NCI-H146 treated with DMSO at 0.1 percent for 48 hours (cell line): ENCODE results near the gene MSI2.

Experiments
- DNase-seq: peaks from one replicate; lab custom pipeline; 2025; ENCODE audit not compliant: unreplicated experiment; lab: John Stamatoyannopoulos, UW

MSI2 gene

GRCh38 chr17:57532966-57533365 is 276.6 kb downstream of the MSI2 start:
- no peak for DNase-seq

- no peak for DNase-seq
These were observed 277.5 kb downstream of the MSI2 start for GRCh38 chr17:57533684-57534305.

DNA sequence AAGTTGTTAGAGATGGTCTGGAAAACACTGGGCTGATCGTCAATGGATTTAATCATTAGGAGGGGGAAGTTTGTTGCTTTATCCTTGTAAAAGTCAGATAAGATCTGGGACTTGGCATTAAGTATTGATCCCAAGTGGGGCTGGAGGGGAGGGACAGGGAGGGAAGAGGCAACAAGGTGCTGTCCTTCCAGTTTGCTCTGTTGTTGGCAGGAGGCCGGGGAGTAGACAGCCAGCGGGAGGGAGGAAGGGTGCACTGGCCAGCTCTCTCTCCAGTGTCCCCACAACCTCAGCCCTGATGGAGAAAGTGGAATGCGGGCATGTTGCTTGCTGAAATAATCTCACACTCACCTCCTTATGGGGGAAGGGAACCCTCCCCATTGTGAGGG is 278.5 kb downstream of the MSI2 start:
- no peak for DNase-seq

DNA sequence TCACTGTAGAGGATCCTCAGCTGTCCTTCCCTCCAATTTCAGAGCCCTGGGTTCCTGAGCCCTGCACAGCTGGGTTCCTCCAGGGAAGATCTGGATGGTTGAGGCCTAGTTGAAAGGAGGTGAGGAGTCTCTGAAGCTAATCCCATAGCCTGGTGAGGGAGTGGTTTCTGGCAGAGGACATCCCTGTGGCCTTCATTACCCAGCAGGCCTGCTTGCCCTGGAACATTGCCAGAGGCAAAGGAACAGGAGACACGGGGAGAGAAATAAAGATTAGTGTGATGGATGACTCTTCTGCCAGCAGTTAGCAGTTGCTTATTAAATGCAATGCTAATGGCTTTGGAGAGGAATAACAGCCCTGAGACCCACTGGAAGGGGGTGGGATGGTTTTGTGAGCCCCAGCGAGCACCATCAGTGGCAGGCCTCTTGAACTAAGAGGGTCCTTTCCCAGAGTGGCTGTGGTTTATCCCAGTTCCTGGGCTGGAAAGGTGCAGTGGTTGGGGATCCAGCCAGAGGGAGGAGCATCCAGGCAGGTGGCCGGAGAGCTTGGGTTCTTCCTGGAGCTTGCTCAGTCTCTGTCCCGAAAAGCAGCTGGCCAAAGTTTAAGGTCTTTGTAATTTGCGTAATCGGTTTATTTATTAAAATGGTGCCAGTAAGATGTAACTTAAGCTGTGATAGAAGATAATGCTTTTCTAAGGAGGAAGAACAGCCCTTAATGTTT is 279.1 kb downstream of the MSI2 start:
- DNase-seq: peak; percentile 26

- DNase-seq: no peak
These were observed 280.0 kb downstream of the MSI2 start for GRCh38 chr17:57536289-57536688.

GRCh38 chr17:57536789-57537523 is 280.6 kb downstream of the MSI2 start:
- DNase-seq: no peak

DNA sequence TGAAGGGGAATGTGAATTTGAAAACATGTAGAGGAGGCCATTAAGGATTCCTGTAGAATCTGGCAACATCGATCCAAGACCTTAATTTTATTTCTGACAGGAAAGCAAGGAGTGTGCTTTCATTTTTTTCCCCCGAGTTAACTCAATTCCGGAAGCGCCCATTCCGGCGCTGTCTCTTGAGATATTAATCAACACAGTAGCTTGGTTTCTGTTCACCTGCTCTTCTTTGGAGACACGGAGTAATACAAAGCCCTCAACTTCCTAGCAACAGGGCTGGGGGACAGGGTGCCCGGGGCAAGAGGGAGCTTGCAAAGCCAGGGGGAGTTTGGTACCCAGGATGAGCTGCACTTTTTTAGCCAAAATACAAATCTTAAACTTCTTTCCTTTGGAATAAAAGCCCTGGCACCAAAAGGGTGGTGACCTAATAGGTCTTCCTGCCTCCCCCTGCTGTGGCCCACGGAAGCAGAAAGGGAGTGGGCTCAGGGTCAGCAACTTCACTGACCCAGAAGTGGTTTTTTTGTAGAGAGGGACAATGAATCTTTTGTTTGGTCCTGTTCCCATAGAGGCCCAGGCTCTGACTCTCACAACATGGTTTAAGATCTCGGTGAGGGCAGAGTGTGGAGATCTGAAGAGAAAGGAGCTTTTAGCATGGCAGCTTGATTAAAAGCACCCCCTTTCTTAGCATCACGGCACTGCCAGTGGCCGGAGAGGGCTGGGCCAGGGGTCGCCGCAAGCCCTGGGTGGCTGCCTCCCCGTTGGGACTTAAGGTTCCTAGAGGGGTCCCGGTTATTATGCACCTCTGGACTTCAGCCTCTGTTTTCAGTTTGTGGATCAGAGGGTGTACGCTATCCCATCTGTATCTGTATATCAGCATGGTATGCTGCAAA is 281.4 kb downstream of the MSI2 start:
- peak; percentile 50 for DNase-seq

- no peak for DNase-seq
These were observed 282.6 kb downstream of the MSI2 start for GRCh38 chr17:57538736-57539456.

DNA sequence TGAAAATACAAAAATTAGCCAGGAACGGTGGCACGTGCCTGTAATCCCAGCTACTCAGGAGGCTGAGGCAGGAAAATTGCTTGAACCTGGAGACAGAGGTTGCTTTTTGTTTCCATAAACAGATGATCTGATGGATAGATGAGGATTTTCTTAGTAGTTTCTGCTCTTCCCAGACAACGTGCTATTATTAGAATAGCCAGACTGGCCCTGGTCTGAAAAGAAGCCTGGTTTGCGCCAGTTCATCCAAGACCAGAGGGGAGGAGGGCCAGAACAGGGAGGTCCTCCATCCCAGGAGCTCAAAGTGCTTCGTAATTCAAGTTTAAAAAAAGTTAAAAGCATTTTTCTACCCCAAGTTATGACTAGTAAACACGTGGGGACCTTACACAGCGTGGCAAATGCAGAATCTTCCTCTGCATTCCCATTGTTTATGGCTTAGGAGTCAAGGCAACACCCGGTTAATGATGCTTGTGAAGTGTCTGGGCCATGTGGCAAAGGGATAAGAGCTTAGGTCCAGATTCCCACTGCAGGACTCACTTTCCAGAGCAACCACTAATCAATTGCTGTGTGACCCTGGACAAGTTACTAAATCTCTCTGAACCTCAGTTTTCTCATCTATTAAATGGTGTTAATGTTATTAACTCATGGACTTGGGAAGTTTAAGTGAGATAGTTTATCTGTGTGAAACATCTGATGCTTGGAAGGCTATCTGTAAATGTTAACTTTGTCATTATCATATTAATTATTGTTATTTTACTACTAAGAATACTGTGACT is 283.4 kb downstream of the MSI2 start:
- DNase-seq: no peak

GRCh38 chr17:57540596-57540995 is 284.3 kb downstream of the MSI2 start:
- DNase-seq: no peak

GRCh38 chr17:57541049-57541448 is 284.7 kb downstream of the MSI2 start:
- no peak for DNase-seq

DNA sequence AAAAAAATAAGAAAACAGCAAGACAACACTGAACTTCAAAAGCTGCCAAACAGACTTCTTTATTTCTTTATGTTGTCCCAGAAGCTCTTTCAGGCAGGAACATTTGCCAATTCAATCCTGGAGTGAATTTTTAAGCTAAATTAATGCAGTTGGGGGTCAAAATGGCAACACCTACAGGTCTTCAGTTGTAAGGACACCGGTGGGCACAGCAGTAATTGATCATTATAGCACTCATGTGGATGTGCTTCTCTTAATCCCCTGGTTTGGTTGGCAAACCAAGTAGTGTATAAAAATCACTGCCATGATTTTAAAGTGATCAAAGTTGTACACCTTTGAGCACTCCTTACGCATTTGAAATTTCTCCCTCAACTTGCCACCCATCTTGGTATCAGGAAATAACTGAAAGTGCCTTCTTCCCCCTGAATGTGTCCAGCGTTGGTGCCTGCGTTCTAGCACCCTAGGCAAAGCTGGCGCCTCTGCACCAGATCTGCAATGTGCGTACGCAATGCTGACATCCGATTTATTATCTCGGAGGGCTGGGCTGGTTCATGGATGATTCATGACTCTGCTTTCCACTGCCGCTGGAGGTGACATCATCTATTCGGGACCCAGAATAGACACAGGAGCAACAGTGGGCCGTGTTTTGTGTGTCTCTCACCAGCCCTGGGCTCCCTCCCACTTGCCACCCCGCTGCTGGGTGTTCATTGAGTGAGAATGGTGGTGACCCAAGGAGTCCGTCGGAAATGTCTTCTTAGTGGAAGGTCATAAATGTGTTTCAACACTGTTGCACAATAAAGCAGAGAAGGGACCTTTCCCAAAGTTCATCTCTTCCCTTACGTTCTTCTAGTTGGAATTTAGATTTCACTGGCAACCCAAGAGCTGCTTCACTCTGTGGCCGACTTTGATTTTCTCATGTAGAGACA is 285.4 kb downstream of the MSI2 start:
- no peak for DNase-seq

GRCh38 chr17:57542510-57542909 is 286.2 kb downstream of the MSI2 start:
- DNase-seq: no peak

DNA sequence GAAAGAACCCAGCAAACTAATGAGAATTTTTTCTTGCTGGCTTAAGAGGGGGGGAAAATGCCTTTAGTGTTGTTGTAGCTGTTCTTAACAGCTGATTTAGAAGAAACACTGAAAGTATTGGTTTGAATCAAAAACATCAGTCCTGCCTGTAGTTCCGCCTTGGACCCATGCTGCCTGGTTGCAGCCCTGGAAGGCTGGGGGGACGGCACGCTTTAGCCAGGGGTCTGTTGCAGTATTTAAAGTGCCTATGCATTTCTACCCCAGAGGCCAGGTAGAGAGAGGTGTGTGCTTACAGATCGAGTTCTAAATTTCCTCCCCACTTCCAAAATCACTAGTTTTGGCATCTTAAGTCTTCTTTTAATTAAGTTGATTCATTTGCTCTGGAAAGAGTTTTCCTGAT is 286.9 kb downstream of the MSI2 start:
- no peak for DNase-seq

- peak; percentile 39 for DNase-seq
These were observed 288.1 kb downstream of the MSI2 start for GRCh38 chr17:57544401-57544800.

- DNase-seq: peak; percentile 45
These were observed 288.6 kb downstream of the MSI2 start for GRCh38 chr17:57544834-57545463.

- peak; percentile 85 for DNase-seq
These were observed 289.5 kb downstream of the MSI2 start for GRCh38 chr17:57545731-57546342.
